Measurements from ENCODE around the gene UGT8.

Gene UGT8

GRCh38 chr4:114694770-114695169 lies 96.2 kb downstream of the UGT8 start:
- DNase-seq, result no peak

- no peak for DNase-seq
Measured at GRCh38 chr4:114698231-114698630, 99.6 kb downstream of the UGT8 start.

DNA sequence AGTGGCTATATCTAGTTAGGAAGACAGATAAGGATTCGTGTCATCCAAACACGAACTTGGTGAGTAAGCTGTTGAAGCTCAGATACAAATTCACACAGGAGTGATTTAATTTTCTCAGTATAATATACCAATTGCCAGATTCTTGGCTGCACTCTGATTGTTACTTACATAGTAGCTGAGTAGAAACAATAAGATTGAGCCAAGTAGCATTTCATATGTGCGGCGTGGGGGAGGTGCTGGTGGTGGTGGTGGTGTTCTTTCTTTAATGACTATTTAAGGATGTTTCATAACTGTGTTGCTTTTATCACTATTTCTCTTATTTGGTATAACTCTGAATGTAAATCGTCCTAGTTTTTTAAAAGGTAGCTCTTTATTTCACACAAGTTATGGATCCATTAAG lies 102.9 kb downstream of the UGT8 start:
- no peak for DNase-seq

- no peak for DNase-seq
Measured at GRCh38 chr4:114717432-114717831, 118.8 kb downstream of the UGT8 start.

DNA sequence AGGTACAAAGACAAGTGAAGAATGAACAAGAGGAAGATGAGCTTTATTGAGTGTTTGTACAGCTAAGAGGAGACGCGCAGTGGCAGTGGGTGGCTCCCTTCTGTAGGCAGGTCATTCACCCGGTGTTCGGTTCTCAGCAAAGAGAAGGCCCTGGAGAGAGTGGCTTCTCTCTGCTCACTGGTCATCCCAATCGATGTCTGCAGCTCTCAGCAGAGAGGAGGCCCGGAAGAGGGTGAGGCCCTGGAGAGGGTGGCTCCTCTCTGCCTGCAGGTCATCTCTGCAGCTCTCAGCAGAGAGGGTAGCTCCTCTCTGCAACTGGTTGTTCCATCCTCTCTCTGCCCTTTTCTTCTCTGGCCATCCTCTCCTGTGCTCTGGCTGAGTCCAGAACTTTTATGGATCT lies 126.5 kb downstream of the UGT8 start:
- no peak for DNase-seq

DNA sequence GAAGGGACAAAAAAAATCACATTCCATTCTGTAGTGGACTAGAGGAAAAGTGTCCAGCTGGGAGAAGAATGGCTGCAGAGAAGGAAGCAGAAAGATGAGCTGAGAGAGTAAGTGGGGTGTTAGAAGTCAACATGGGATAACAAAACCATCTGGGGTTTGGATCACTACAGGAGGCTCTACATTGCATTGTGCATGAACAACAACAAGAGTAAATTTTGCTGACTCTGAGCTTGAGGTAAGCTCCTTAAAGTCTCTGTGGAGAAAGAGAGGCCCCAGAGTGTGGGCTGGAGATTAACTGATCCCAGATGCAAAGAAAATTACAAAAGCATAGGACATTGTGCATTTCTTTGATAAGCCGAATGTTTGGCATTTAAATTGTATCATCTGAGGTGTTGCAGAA lies 128.9 kb downstream of the UGT8 start:
- DNase-seq, result no peak

All from stimulated activated CD4-positive, alpha-beta T cell treated with anti-CD3 and anti-CD28 coated beads, Interleukin-4, amount 100 ng/mL, for 1 hour (primary cell).